Activated CD8-positive, alpha-beta memory T cell treated with anti-CD3 and anti-CD28 coated beads, Interleukin-2, amount 50 U/mL, for 4 hours (primary cell): ENCODE results near the gene VKORC1L1.
"Not testable (repeated sequence)": the region's sequence is repeated elsewhere in the genome, so short reads cannot be mapped to it uniquely, and the experiment has no call there.

Experiments used
- DNase-seq: peaks from one replicate; pipeline ENCODE4 v3.0.0-alpha.2; 2020

VKORC1L1 gene

DNA sequence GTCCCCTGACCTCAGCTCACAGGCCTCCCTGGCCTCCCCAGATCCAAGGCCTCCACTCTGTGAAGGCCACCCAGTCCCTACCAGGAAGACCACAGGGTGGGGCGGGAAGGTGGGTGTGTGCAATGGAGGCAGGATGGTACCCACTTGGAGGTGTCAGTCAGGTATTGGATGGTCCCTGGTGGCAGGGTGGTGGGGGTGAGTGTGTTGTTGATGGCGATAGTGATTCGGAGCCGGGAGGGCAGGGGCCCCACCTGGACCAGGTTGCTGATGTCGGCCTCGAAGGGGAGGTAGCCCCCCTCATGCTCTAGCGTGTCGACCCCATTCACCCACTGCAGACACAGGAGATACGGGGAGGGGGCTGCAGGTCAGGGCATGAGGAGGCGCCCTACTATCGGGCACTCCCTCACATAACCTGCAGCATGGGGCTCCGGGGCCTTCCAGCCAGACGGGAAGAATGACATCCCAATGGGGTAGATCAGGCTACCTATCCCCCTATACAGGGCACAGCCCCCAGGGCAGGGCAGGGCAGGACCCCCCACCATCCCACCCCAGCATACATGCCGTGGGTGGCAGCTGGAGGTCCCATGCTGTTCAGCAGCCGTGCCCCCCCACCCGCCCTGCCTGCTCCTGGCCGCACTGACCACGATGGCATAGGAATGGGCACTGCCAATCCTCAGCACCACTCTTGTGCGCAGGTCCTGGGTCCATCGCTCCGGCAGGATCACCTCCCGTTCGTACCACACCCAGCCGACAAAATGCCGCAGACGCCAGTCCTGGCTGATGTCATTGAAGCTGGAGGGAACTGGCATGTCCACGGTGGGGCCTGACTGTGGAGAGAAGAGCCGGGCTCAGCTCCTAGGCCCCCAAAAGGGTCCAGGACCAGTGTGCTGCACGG, 107.0 kb downstream of the VKORC1L1 start:
- no peak for DNase-seq

DNA sequence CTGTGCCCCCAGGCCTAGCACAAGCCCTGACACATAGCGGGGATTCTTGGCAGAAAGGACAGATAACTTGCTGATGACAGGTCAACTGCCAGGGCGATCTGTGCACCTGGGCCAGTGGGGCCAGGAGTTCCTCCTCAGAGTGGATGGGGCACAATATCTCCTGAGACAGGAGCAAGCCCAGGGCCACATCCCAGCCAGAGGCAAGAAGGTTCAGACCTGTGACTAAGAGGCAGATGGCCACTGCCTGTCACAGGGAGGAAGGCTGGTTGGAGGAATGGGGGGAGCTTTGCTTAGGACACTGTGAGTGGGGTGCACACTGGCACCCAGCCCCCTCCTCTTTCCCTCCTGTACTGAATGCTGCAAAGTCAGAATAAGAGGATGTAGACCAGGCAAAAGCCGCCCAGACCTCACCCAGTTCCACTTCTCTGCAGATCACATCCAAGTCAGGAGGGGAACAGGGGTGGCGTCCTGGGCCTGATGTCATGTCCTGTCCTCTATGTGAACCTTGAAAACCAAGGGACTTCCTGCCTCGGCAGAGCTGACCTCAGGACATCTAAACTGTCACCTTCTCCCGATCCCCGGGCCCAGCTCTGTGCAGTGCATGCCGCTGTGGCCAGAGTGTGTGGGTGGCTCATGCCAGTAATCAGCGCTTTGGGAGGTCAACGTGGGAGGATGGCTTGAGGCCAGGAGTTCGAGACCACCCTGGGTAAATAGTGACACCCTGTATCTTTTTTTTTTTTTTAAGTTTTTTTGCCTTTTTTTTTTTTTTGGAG, 107.8 kb downstream of the VKORC1L1 start:
- peak; percentile 26 for DNase-seq

DNA sequence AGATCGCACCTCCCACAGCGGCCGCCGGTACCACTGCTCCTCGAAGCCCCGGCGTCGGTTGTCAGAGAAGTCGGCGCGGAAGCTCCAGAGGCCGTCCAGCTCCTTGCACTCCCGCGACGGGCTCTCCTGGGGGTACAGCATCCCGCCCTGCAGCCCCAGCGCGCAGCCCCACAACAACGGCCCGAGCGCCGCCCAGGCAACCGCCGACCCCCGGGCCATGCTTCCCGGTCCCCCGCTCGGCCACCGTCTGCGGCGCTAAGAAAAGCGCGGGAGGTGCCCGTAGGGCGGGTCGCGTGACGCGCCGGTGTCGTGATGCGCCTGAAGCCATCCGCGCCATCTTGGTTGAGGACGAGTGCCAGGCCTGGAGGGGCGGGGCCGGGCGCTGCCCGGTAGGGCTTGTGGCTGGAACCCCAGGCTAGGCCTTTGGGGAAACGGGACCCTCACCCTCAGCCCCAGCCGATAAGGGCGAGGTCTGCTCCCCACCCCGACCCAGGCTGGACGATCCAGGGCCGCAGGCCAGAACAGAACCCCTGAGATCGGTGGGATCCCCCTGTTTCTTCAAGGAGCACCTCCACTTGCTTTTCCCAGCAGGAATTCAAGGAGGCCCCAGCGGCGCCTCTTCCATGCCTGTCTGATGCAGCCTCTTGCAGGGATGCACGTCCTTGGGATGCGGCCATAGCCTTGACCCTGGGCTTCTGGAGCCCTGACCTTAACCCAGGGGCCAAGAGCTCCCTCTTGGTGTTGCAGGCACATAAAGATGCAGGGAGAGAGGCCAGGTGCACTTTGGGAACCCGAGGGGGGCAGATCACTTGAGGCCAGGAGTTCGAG, 109.3 kb downstream of the VKORC1L1 start, which contains the start of gene GUSB:
Gene GUSB, minus strand, starts transcription at position 249 of the 828 bp plus-strand sequence. Its CDS starts 30 bp downstream, at position 219.
- DNase-seq = peak; percentile 91

DNA sequence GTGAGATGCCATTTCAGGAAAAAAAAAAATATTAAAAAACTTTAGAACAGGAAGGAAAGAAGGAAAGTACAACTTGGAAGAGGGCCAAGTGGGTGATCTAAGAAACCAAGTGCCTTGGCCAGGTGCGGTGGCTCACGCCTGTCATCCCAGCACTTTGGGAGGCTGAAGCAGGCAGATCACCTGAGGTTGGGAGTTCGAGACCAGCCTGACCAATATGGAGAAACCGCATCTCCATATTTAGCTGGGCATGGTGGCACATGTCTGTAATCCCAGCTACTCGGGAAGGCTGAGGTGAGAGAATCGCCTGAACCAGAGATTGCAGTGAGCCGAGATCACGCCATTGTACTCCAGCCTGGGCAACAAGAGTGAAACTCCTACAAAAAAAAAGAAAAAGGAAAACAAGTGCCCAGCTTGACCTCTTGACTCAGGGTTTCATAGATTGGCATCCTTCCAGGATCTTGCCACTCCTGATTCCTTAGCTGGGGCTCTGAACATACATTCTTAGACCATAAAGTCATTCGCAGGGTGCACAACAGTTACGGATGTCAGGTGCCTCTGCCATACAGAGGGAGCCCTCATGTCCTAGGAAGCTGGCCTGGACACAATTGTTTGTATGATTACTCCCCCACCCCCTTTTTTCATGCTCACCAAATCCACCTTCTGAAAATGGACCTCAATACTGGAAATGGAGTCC, 111.2 kb downstream of the VKORC1L1 start:
- no peak for DNase-seq

DNA sequence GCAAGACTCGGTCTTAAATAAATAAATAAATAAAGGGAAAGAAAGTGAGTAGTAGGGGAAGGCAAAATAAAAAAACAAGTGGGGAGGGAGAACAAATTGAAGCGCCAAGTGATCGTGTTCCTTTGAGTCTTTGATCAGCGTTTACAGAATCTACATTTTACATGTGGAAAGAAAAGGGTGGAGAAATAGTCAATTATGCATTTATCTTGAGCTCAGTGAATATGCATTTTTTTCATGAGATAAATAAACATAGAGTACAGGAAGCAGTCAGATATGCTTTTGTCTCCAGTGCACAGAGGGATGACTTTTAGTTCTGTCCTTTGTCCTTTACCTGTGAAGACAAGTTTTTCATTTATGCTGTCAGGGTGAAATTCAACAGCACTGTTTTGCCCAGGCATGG, 115.2 kb downstream of the VKORC1L1 start:
- DNase-seq = no peak

DNA sequence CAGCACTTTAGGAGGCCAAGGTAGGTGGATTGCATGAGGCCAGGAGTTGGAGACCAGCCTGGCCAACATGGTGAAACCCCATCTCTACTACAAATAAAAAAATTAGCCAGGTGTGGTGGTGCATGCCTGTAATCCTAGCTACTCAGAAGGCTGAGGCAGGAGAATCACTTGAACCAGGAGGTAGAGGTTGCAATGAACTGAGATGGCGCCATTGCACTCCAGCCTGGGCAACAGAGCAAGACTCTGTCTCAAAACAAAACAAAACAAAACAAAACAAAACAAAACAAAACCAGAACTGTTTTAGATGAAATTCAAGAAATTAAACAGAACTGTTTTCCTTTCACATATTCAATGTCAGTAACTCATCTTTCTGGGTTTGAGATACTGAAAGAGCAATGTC, 115.6 kb downstream of the VKORC1L1 start:
- not testable (repeated sequence) for DNase-seq

DNA sequence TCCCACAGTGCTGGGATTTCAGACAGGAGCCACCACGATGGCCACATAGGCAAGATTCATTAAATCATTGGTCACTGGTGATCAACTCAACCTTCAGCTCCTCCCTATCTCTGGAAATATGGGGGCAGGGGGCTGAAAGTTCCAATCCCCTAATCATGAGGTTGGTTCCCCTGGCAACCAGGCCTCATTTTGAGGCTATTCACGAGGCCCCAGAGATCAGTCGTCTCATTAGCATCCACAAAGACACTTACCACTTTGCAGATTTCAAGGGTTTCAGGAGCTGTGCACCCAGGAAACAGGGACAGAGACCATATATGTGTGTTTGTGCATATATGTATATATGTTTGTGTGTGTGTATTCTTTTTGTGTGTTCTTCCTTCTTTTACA, 116.8 kb downstream of the VKORC1L1 start:
- no peak for DNase-seq

DNA sequence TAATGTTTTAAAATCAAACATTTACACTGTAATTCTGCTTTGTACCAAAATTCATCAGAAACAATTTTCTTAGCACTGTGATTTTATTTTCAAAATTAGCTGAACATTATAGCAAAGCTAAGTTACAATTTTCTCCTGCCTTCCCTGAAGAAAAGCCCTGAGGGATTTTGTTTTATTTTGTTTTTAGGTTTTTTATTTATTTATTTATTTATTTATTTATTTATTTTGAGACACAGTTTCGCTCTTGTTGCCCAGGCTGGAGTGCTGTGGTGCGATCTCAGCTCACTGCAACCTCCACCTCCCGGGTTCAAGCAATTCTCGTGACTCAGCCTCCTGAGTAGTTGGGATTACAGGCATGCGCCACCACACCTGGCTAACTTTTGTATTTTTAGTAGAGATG, 119.0 kb downstream of the VKORC1L1 start:
- not testable (repeated sequence) for DNase-seq

DNA sequence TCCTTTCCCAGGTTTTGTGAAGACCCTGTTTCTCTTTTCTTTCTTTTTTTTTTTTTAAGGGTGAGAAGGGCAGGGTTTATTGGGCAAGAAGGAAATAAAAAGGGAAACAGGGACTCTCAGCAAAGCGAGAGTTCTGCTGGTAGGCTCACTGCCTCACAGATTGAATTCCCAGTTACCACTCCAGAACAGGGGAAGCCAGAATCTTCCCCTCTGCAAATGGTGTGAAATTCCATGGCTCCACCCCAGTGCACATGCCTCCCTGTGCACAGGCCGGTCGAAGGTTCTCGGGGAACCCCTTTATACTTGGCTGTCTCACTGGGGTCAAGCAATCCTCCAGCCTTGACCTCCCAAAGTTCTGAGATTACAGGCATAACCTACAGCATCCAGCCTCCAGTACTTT, 119.7 kb downstream of the VKORC1L1 start:
- no peak for DNase-seq

DNA sequence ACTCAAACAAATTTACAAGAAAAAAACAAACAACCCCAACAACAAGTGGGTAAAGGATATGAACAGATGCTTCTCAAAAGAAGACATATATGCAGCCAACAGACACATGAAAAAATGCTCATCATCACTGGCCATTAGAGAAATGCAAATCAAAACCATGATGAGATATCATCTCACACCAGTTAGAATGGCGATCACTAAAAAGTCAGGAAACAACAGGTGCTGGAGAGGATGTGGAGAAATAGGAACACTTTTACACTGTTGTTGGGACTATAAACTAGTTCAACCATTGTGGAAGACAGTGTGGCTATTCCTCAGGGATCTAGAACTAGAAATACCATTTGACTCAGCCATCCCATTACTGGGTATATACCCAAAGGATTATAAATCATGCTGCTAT, 122.1 kb downstream of the VKORC1L1 start:
- not testable (repeated sequence) for DNase-seq

DNA sequence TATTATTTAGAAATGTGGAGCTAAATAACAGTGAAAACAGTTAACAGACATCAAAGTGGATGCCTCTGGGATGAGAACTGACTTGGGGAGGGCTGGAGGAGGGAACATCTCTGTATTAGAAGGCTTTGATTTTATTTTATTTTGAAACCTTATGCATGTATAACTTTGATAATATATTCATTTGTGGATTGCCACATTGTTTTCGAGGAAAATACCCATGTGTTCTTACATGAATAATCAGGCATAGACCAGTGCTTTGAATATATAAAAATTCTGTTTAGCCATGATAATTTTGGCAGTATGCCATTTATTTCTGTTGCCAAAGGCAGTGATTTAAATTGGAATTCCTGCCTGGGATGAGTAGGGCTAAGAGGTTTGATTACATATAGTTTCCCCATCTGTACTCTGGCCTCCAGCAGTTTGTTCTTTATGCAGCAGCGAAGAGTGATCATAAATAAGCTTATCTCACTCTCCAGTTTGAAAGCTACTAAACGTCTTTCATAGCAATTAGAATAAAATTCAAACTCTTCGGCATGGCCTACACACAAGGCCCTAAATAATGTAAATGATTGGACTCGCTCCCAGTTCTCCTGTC, 128.0 kb downstream of the VKORC1L1 start:
- not testable (repeated sequence) for DNase-seq

DNA sequence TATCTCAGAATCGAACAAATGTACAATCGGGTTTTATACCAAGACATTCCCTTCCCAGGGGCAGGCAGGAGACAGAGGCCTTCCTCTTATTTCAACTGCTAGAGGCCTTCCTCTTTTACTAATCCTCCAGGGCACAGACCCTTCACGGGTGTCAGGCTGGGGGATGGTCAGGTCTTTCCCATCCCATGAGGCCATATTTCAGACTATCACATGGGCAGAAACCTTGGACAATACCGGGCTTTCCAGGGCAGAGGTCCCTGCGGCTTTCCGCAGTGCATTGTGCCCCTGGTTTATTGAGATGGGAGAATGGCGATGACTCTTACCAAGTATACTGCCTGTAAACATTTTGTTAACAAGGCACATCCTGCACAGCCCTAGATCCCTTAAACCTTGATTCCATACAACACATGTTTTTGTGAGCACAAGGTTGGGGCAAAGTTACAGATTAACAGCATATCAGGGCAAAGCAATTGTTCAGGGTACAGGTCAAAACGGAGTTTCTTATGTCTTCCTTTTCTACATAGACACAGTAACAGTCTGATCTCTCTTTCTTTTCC, 132.3 kb downstream of the VKORC1L1 start:
- DNase-seq = not testable (repeated sequence)

DNA sequence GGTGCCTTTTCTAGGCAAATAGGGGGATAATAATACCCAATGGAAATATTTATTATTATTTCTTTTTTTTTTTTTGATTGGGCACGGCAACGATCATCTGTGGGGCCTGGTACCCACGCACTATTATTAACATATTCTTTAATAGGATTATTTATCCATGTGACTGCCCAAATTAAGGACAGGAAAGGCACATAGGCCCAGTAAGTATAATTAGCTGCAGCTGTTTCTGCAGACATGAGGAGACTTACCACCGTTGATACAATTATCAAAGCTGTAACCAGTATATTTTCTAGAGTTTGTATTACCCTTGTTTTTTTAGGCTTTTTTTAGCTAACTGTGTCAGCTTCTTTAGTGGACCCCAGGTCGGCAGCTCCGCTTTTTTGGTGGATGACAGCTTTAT, 134.4 kb downstream of the VKORC1L1 start:
- no peak for DNase-seq
